Loucy (cell line): ENCODE results near the gene FRAS1.

Source experiments
- H2AFZ ChIP-seq: fragments of 200-600 bp; sonication (generic); 2 replicates; pipeline ENCODE4 v1.6.0; 2016; ENCODE audit warnings: antibody characterized with exemption, mild to moderate bottlenecking, low read length, moderate library complexity
- H3F3A ChIP-seq: fragments of 200-600 bp; 2 replicates; pipeline ENCODE4 v1.6.0; 2016; ENCODE audit warnings: antibody characterized with exemption, low read depth, mild to moderate bottlenecking
- H3K27me3 ChIP-seq: fragments of 200-600 bp; sonication (generic); 2 replicates; pipeline ENCODE4 v1.6.1; 2014; ENCODE audit warnings: low read length, mild to moderate bottlenecking; ENCODE audit not compliant: insufficient read depth, poor library complexity, severe bottlenecking
- H3K36me3 ChIP-seq: fragments of 200-600 bp; sonication (generic); 2 replicates; pipeline ENCODE4 v1.6.1; 2016; ENCODE audit warnings: low read length; ENCODE audit not compliant: insufficient read depth
- H3K4me1 ChIP-seq: fragments of 200-600 bp; sonication (generic); 2 replicates; pipeline ENCODE4 v1.5.1; 2014; ENCODE audit warnings: low read length, mild to moderate bottlenecking; ENCODE audit not compliant: insufficient read depth, poor library complexity, severe bottlenecking
- H3K4me2 ChIP-seq: fragments of 200-600 bp; sonication (generic); 2 replicates; pipeline ENCODE4 v1.6.0; 2014; ENCODE audit warnings: antibody characterized with exemption, low read length, low read depth, mild to moderate bottlenecking; ENCODE audit not compliant: poor library complexity, severe bottlenecking
- H3K4me3 ChIP-seq: fragments of 200-600 bp; sonication (generic); 2 replicates; pipeline ENCODE4 v1.5.1; 2014; ENCODE audit warnings: low read length, mild to moderate bottlenecking, mixed read lengths; ENCODE audit not compliant: poor library complexity, severe bottlenecking
- H3K79me2 ChIP-seq: fragments of 200-600 bp; sonication (generic); 2 replicates; pipeline ENCODE4 v1.6.1; 2014; ENCODE audit warnings: low read length; ENCODE audit not compliant: insufficient read depth
- H3K9ac ChIP-seq: fragments of 200-600 bp; sonication (generic); 2 replicates; pipeline ENCODE4 v1.6.0; 2014; ENCODE audit warnings: mild to moderate bottlenecking, low read depth, low read length, moderate library complexity; ENCODE audit not compliant: poor library complexity, severe bottlenecking
- H3K9me2 ChIP-seq: fragments of 200-600 bp; sonication (generic); replicated peaks from 2 replicates; pipeline ENCODE4 v1.6.1; 2016; ENCODE audit warnings: low read depth, low read length, mixed read lengths
- H3K9me3 ChIP-seq: fragments of 200-600 bp; sonication (generic); 2 replicates; pipeline ENCODE4 v1.6.1; 2014; ENCODE audit warnings: mild to moderate bottlenecking, antibody characterized with exemption, low read length, low read depth; ENCODE audit not compliant: insufficient read depth
- H4K20me1 ChIP-seq: fragments of 200-600 bp; sonication (generic); 2 replicates; pipeline ENCODE4 v1.6.0; 2014; ENCODE audit warnings: antibody characterized with exemption, low read length, mild to moderate bottlenecking; ENCODE audit not compliant: insufficient read depth, poor library complexity, severe bottlenecking
- CTCF ChIP-seq: fragments of 200-600 bp; sonication (generic); conservative IDR thresholded peaks from 2 replicates; pipeline ENCODE4 v1.5.1; 2014; ENCODE audit warnings: mild to moderate bottlenecking, antibody characterized with exemption, low read length
- EZH2phosphoT487 ChIP-seq: fragments of 200-600 bp; IDR thresholded peaks from 2 replicates; pipeline ENCODE4 v1.6.1; 2018; ENCODE audit warnings: antibody characterized with exemption, mild to moderate bottlenecking, moderate library complexity, borderline replicate concordance

Gene FRAS1

GRCh38 chr4:78571804-78572203, 514.7 kb downstream of the FRAS1 start:
- no peak overlapping the region for H3K4me2 ChIP-seq
- no peaks in the 10 kb centered on the region for H3K27me3 ChIP-seq
- H3F3A ChIP-seq = no peaks in the 10 kb centered on the region
- H3K9me3 ChIP-seq = no peaks in the 10 kb centered on the region
- TF ChIP-seq CTCF (no peak), EZH2phosphoT487 (no peak)
- peaks cover 13% of the 10 kb centered on the region for H3K4me1 ChIP-seq
- no peak overlapping the region for H3K4me3 ChIP-seq
- no peaks in the 10 kb centered on the region for H3K9me2 ChIP-seq
- H4K20me1 ChIP-seq = no peaks in the 10 kb centered on the region
- no peaks in the 10 kb centered on the region for H3K79me2 ChIP-seq
- H2AFZ ChIP-seq = no peak overlapping the region; the same call in 1 of the 2 replicates
- no peak overlapping the region for H3K9ac ChIP-seq
- H3K36me3 ChIP-seq = no peaks in the 10 kb centered on the region

GRCh38 chr4:78578674-78579425, 521.7 kb downstream of the FRAS1 start:
- TF ChIP-seq EZH2phosphoT487 = no peak
- TF ChIP-seq CTCF = no peak
- H3K9me3 ChIP-seq = no peaks in the 10 kb centered on the region

GRCh38 chr4:78581618-78582017, 524.5 kb downstream of the FRAS1 start:
- TF ChIP-seq CTCF (no peak), EZH2phosphoT487 (no peak)
- Histone ChIP-seq H3K9ac (no peak overlapping the region), H3F3A (no peaks in the 10 kb centered on the region), H2AFZ (no peak overlapping the region), H3K4me2 (no peak overlapping the region), H3K4me1 (peaks cover 9% of the 10 kb centered on the region), H3K36me3 (no peaks in the 10 kb centered on the region), H3K9me3 (no peaks in the 10 kb centered on the region), H3K79me2 (no peaks in the 10 kb centered on the region), H3K9me2 (no peaks in the 10 kb centered on the region), H4K20me1 (no peaks in the 10 kb centered on the region), H3K4me3 (no peak overlapping the region), H3K27me3 (no peaks in the 10 kb centered on the region)

More at GRCh38 chr4:78578674-78579425, 521.7 kb downstream of the FRAS1 start:
- Histone ChIP-seq H3K9ac (no peak overlapping the region), H3K36me3 (no peaks in the 10 kb centered on the region), H3K9me2 (no peaks in the 10 kb centered on the region), H3F3A (no peaks in the 10 kb centered on the region), H3K4me3 (no peak overlapping the region), H3K4me1 (no peaks in the 10 kb centered on the region), H3K27me3 (no peaks in the 10 kb centered on the region), H3K4me2 (no peak overlapping the region), H3K79me2 (no peaks in the 10 kb centered on the region), H4K20me1 (no peaks in the 10 kb centered on the region), H2AFZ (no peak overlapping the region)
